ENCODE measurements around the gene SORCS2.

SORCS2 gene

GRCh38 chr4:7309181-7309580 lies 116.8 kb downstream of the SORCS2 start:
- H3K4me3 ChIP-seq (ENCODE audit: low read length) = no peak overlapping the region
- no peak overlapping the region for H3K27ac ChIP-seq (ENCODE audit: low read length)
- 0 out of 2 replicates have a peak, but pooled peaks cover 15% of the 10 kb centered on the region for H3K27me3 ChIP-seq (ENCODE audit: low read depth, low read length)
- TF ChIP-seq EZH2phosphoT487 (IDR thresholded peaks at IDR 0.05; ENCODE audit: low read depth) (no peak), CTCF (IDR thresholded peaks at IDR 0.05; ENCODE audit: low read depth, low read length) (no peak)
- H3K9ac ChIP-seq (ENCODE audit: low read length) = no peak overlapping the region
- no peaks in the 10 kb centered on the region for H3K4me1 ChIP-seq (ENCODE audit: low read length)
- H3K9me3 ChIP-seq (ENCODE audit: insufficient read depth, low read length) = no peaks in the 10 kb centered on the region
- H3K4me2 ChIP-seq (ENCODE audit: low read length) = no peak overlapping the region
- no peaks in the 10 kb centered on the region for H4K20me1 ChIP-seq (ENCODE audit: insufficient read depth, low read length)
- no peaks in the 10 kb centered on the region for H3K79me2 ChIP-seq (ENCODE audit: low read length)
- no peaks in the 10 kb centered on the region for H3K36me3 ChIP-seq (replicated peaks; ENCODE audit: low read depth, low read length)
- H2AFZ ChIP-seq (ENCODE audit: low read depth, low read length) = no peak overlapping the region

- Histone ChIP-seq H3K9me3 (ENCODE audit: insufficient read depth, low read length) (no peaks in the 10 kb centered on the region), H3K79me2 (ENCODE audit: low read length) (no peaks in the 10 kb centered on the region), H3K27ac (ENCODE audit: low read length) (no peak overlapping the region), H2AFZ (ENCODE audit: low read depth, low read length) (no peak overlapping the region), H4K20me1 (ENCODE audit: insufficient read depth, low read length) (no peaks in the 10 kb centered on the region), H3K4me3 (ENCODE audit: low read length) (no peak overlapping the region), H3K4me1 (ENCODE audit: low read length) (no peaks in the 10 kb centered on the region), H3K27me3 (ENCODE audit: low read depth, low read length) (0 out of 2 replicates have a peak, but pooled peaks cover 15% of the 10 kb centered on the region), H3K4me2 (ENCODE audit: low read length) (no peak overlapping the region), H3K36me3 (replicated peaks; ENCODE audit: low read depth, low read length) (no peaks in the 10 kb centered on the region), H3K9ac (ENCODE audit: low read length) (no peak overlapping the region)
- TF ChIP-seq EZH2phosphoT487 (IDR thresholded peaks at IDR 0.05; ENCODE audit: low read depth) = no peak
- no peak for TF ChIP-seq CTCF (IDR thresholded peaks at IDR 0.05; ENCODE audit: low read depth, low read length)
Measured at GRCh38 chr4:7309636-7310390, 117.5 kb downstream of the SORCS2 start.

GRCh38 chr4:7310451-7310850 lies 118.1 kb downstream of the SORCS2 start:
- H3K27ac ChIP-seq (ENCODE audit: low read length) = no peak overlapping the region
- H2AFZ ChIP-seq (ENCODE audit: low read depth, low read length) = no peak overlapping the region
- TF ChIP-seq CTCF (IDR thresholded peaks at IDR 0.05; ENCODE audit: low read depth, low read length) (no peak), EZH2phosphoT487 (IDR thresholded peaks at IDR 0.05; ENCODE audit: low read depth) (no peak)
- H3K27me3 ChIP-seq (ENCODE audit: low read depth, low read length) = 0 out of 2 replicates have a peak, but pooled peaks cover 15% of the 10 kb centered on the region
- H4K20me1 ChIP-seq (ENCODE audit: insufficient read depth, low read length) = no peaks in the 10 kb centered on the region
- H3K79me2 ChIP-seq (ENCODE audit: low read length) = no peaks in the 10 kb centered on the region
- no peak overlapping the region for H3K9ac ChIP-seq (ENCODE audit: low read length)
- H3K9me3 ChIP-seq (ENCODE audit: insufficient read depth, low read length) = no peaks in the 10 kb centered on the region
- H3K4me1 ChIP-seq (ENCODE audit: low read length) = no peaks in the 10 kb centered on the region
- no peak overlapping the region for H3K4me3 ChIP-seq (ENCODE audit: low read length)
- H3K4me2 ChIP-seq (ENCODE audit: low read length) = no peak overlapping the region
- H3K36me3 ChIP-seq (replicated peaks; ENCODE audit: low read depth, low read length) = no peaks in the 10 kb centered on the region

GRCh38 chr4:7311205-7311604 lies 118.9 kb downstream of the SORCS2 start:
- H3K9me3 ChIP-seq (ENCODE audit: insufficient read depth, low read length) = no peaks in the 10 kb centered on the region
- no peak overlapping the region for H2AFZ ChIP-seq (ENCODE audit: low read depth, low read length)
- H3K4me1 ChIP-seq (ENCODE audit: low read length) = no peaks in the 10 kb centered on the region
- H3K4me2 ChIP-seq (ENCODE audit: low read length) = no peak overlapping the region
- no peaks in the 10 kb centered on the region for H4K20me1 ChIP-seq (ENCODE audit: insufficient read depth, low read length)
- H3K79me2 ChIP-seq (ENCODE audit: low read length) = no peaks in the 10 kb centered on the region
- H3K36me3 ChIP-seq (replicated peaks; ENCODE audit: low read depth, low read length) = no peaks in the 10 kb centered on the region
- H3K27me3 ChIP-seq (ENCODE audit: low read depth, low read length) = 0 out of 2 replicates have a peak, but pooled peaks cover 15% of the 10 kb centered on the region
- H3K4me3 ChIP-seq (ENCODE audit: low read length) = no peak overlapping the region
- TF ChIP-seq CTCF (IDR thresholded peaks at IDR 0.05; ENCODE audit: low read depth, low read length) = no peak
- no peak for TF ChIP-seq EZH2phosphoT487 (IDR thresholded peaks at IDR 0.05; ENCODE audit: low read depth)
- no peak overlapping the region for H3K27ac ChIP-seq (ENCODE audit: low read length)
- no peak overlapping the region for H3K9ac ChIP-seq (ENCODE audit: low read length)
